Neural progenitor cell (in vitro differentiated cells): Measurements from ENCODE around the gene RAPGEF4.

Source experiments
- CTCF ChIP-seq: fragments of 200-600 bp; sonication (generic); IDR thresholded peaks from 2 replicates; pipeline ENCODE4 v1.5.1; 2017; ENCODE audit warnings: antibody characterized with exemption, mild to moderate bottlenecking
- EZH2 ChIP-seq: fragments of 200-600 bp; sonication (generic); IDR thresholded peaks from 2 replicates; pipeline ENCODE4 v1.6.1; 2017; ENCODE audit warnings: antibody characterized with exemption, mild to moderate bottlenecking, moderate library complexity

- TF ChIP-seq CTCF (no peak), EZH2 (no peak)
These were observed 8.3 kb downstream of the RAPGEF4 start for GRCh38 chr2:172743898-172744297.
